ENCODE measurements around the gene FGF4.

Gene FGF4

DNA sequence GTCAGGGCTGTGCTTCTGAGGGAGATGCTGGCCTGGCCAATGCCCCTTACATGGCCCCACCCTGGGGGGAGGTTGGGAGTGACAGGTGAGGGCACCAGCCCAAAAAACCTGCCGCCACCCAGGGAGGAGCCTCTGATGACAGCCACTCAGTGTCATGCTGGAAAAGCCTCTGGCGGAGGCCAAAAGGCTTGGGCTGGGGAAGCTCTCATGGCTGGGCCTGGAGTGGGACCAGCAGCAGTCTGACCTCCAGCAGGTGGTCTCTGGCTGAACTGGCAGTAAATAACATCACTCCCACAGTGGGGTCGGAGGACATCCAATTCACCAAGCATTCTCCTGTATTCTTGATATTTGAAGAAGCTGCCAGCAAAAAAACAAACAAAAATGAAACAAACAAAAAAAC lies 24.0 kb upstream of the FGF4 start:
- no peak overlapping the region for H3K4me3 Mint-ChIP-seq
- H3K27me3 Mint-ChIP-seq, result no peaks in the 10 kb centered on the region
- ATAC-seq (no peak), DNase-seq (no peak)
- no peaks in the 10 kb centered on the region for H3K36me3 Mint-ChIP-seq (ENCODE audit: low read depth)
- no peaks in the 10 kb centered on the region for H3K4me1 Mint-ChIP-seq
- H3K27ac Mint-ChIP-seq, result no peak overlapping the region
- H3K9me3 Mint-ChIP-seq, result no peaks in the 10 kb centered on the region

- no peaks in the 10 kb centered on the region for H3K4me1 Mint-ChIP-seq
- no peaks in the 10 kb centered on the region for H3K27me3 Mint-ChIP-seq
- H3K27ac Mint-ChIP-seq, result no peak overlapping the region
- H3K36me3 Mint-ChIP-seq (ENCODE audit: low read depth), result no peaks in the 10 kb centered on the region
- no peak for ATAC-seq
- no peaks in the 10 kb centered on the region for H3K9me3 Mint-ChIP-seq
- no peak for DNase-seq
- H3K4me3 Mint-ChIP-seq, result no peak overlapping the region
These were observed 22.8 kb upstream of the FGF4 start for GRCh38 chr11:69797737-69798528.

GRCh38 chr11:69797156-69797555 lies 22.0 kb upstream of the FGF4 start:
- Mint-ChIP-seq H3K9me3 (no peaks in the 10 kb centered on the region), H3K4me1 (no peaks in the 10 kb centered on the region), H3K36me3 (ENCODE audit: low read depth) (no peaks in the 10 kb centered on the region), H3K27me3 (no peaks in the 10 kb centered on the region), H3K27ac (no peak overlapping the region), H3K4me3 (no peak overlapping the region)
- DNase-seq (no peak), ATAC-seq (no peak)

- H3K36me3 Mint-ChIP-seq (ENCODE audit: low read depth), result no peaks in the 10 kb centered on the region
These were observed 20.9 kb upstream of the FGF4 start for GRCh38 chr11:69796063-69796462.

DNA sequence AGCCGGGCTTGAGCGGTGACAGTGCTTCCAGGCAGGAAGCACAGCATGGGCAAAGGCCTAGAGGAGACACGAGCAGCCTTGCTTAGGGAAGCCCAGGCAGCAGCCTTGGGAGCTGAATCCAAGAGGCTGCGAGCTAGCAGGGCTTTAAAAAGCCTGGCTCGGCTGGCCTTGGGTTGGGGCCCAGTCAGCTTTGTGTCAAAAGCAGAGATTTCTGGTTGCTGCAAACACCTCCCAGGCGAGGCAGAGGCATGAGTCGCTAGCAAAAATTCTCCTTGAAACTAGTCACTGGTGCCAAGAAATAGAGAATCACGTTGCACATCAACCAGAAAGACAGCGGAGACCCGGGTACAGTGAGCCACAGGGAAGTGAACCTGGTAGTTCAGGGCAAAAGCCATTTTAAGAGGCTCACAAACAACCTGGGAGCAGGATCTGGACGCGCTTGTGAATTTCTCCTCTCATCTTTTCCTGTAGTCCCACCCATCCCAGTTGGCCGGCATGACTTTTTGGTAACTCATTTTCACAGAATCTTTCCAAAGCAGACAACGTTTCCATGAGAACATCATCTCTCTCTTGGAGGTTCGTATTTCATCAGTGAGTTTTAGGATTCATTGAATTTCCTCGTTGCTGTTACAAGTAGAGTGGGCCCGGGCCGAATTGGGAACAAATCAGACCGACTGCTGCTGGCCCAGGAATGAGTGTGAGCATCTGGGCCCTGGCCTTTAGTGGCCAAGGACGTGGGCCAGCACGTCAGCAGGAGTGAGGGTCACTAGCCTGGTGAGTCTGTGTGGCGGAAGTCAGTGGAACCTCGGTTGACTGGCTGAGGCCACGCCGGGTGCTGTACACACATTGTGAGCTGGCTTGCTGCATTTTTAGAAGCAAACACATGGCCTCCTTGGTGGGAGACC lies 16.4 kb upstream of the FGF4 start:
- no peak for DNase-seq
- ATAC-seq, result no peak
- Mint-ChIP-seq H3K4me3 (no peak overlapping the region), H3K27me3 (no peaks in the 10 kb centered on the region), H3K27ac (no peak overlapping the region), H3K36me3 (ENCODE audit: low read depth) (no peaks in the 10 kb centered on the region), H3K9me3 (no peaks in the 10 kb centered on the region), H3K4me1 (no peaks in the 10 kb centered on the region)

More at GRCh38 chr11:69796063-69796462, 20.9 kb upstream of the FGF4 start:
- Mint-ChIP-seq H3K27me3 (no peaks in the 10 kb centered on the region), H3K4me1 (no peaks in the 10 kb centered on the region), H3K9me3 (no peaks in the 10 kb centered on the region), H3K4me3 (no peak overlapping the region), H3K27ac (no peak overlapping the region)
- ATAC-seq (no peak), DNase-seq (no peak)

GRCh38 chr11:69788956-69789355 lies 13.8 kb upstream of the FGF4 start:
- DNase-seq (no peak), ATAC-seq (no peak)
- Mint-ChIP-seq H3K9me3 (no peaks in the 10 kb centered on the region), H3K4me3 (no peak overlapping the region), H3K27me3 (no peaks in the 10 kb centered on the region), H3K27ac (no peak overlapping the region), H3K36me3 (ENCODE audit: low read depth) (no peaks in the 10 kb centered on the region), H3K4me1 (no peaks in the 10 kb centered on the region)

- H3K4me1 Mint-ChIP-seq, result no peaks in the 10 kb centered on the region
- no peaks in the 10 kb centered on the region for H3K9me3 Mint-ChIP-seq
These were observed 12.8 kb upstream of the FGF4 start for GRCh38 chr11:69787906-69788305.

GRCh38 chr11:69787457-69787856 lies 12.3 kb upstream of the FGF4 start:
- H3K27me3 Mint-ChIP-seq, result no peaks in the 10 kb centered on the region
- ATAC-seq (no peak), DNase-seq (no peak)
- no peaks in the 10 kb centered on the region for H3K4me1 Mint-ChIP-seq
- H3K4me3 Mint-ChIP-seq, result no peak overlapping the region
- no peaks in the 10 kb centered on the region for H3K9me3 Mint-ChIP-seq
- H3K36me3 Mint-ChIP-seq (ENCODE audit: low read depth), result no peaks in the 10 kb centered on the region
- H3K27ac Mint-ChIP-seq, result no peak overlapping the region

More at GRCh38 chr11:69787906-69788305, 12.8 kb upstream of the FGF4 start:
- no peaks in the 10 kb centered on the region for H3K36me3 Mint-ChIP-seq (ENCODE audit: low read depth)
- DNase-seq (no peak), ATAC-seq (no peak)
- H3K27ac Mint-ChIP-seq, result no peak overlapping the region
- H3K27me3 Mint-ChIP-seq, result no peaks in the 10 kb centered on the region
- H3K4me3 Mint-ChIP-seq, result no peak overlapping the region

- Mint-ChIP-seq H3K4me1 (no peaks in the 10 kb centered on the region), H3K27ac (no peak overlapping the region), H3K9me3 (no peaks in the 10 kb centered on the region), H3K27me3 (peaks cover 11% of the 10 kb centered on the region), H3K4me3 (no peak overlapping the region), H3K36me3 (ENCODE audit: low read depth) (no peaks in the 10 kb centered on the region)
- DNase-seq (no peak), ATAC-seq (no peak)
These were observed 6.1 kb upstream of the FGF4 start for GRCh38 chr11:69781241-69781640.

DNA sequence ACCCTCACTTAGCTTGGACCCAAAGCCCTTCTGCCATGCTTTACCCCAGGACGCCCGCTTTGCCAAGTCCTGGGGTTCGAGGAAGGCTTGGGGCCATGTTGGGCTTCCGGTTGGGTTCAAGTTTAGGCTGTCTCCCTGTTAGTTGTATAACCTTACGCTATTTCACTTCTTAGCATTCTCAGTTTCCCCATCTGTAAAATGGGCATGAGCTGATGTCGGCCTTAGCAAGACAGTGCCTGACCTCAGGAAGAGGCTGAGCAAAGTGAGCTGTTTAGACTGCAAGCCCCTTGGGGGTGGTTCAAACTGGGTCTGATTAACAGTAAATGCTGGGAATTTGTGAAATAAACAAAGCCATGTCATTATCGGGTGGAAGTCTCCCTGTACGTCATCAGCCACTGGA lies 3.2 kb upstream of the FGF4 start:
- Mint-ChIP-seq H3K4me3 (no peak overlapping the region), H3K36me3 (ENCODE audit: low read depth) (no peaks in the 10 kb centered on the region), H3K4me1 (no peaks in the 10 kb centered on the region), H3K9me3 (no peaks in the 10 kb centered on the region), H3K27me3 (peaks cover 20% of the 10 kb centered on the region), H3K27ac (no peak overlapping the region)
- no peak for ATAC-seq
- DNase-seq, result no peak

DNA sequence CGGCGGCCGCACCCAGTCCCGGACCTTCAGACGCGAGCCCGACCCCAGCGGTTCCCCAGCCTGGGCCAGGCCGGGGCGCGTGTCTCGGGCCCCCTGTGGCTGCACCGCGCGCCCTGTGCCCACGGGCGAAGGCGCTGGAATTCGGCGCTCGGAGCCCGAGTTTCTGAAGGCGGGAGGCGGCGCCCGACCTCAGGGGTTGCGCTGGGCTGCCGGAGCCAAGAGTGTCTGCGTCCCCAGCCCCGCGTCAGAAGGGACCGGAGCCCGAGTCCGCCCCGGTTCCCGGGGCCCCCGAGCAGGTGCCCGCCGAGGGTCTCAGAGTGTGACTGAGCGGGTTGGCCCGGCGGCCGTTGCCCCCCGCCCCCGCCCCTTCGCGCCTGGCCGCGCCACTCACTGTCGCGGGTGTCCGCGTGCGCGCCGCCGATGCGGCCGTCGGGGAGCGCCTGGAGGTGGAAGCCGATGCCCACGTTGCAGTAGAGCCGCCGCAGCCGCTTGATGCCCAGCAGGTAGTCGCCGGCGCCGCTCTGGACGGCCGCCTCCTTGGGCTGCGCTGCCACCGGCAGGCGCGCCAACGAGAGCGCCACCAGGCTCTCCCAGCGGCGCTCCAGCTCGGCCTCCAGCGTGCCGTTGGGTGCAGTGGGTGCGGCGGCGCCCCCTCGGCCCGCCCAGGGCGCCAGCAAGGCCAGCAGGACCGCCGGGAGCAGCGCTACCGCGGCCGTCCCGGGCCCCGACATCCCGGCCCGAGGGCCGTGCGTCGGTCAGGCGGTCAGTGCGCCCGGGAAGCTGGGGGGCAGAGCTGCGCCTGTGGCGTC lies 583 bp downstream of the FGF4 start:
- H3K27ac Mint-ChIP-seq, result no peak overlapping the region
- H3K36me3 Mint-ChIP-seq (ENCODE audit: low read depth), result no peaks in the 10 kb centered on the region
- DNase-seq (no peak), ATAC-seq (no peak)
- no peak overlapping the region for H3K4me3 Mint-ChIP-seq
- H3K4me1 Mint-ChIP-seq, result no peaks in the 10 kb centered on the region
- peaks cover 38% of the 10 kb centered on the region for H3K27me3 Mint-ChIP-seq
- H3K9me3 Mint-ChIP-seq, result no peaks in the 10 kb centered on the region

GRCh38 chr11:69773626-69774353 lies 1.4 kb downstream of the FGF4 start:
- Mint-ChIP-seq H3K4me3 (no peak overlapping the region), H3K27ac (no peak overlapping the region), H3K9me3 (no peaks in the 10 kb centered on the region), H3K4me1 (no peaks in the 10 kb centered on the region), H3K27me3 (peaks cover 43% of the 10 kb centered on the region), H3K36me3 (ENCODE audit: low read depth) (no peaks in the 10 kb centered on the region)
- ATAC-seq, result no peak
- DNase-seq, result no peak

DNA sequence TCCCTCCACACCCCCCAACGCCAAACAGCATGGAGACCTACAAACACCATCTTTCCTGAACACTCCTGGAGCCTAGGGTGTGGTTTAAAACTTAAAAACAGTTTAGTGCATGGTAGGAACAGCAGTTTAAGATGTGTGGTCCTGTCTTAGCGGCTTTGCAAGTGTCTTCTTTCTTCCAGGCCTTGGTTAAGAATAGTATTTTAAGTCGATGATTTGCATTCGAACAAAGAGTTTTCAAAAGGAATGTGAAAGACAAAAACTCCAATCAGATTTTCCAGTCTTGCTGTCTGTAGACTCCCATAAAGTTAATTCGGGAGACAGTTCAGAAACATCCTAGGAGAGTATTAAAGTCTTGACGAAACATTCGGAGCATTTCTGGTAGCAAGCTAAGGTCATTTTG lies 3.7 kb downstream of the FGF4 start:
- Mint-ChIP-seq H3K27ac (no peak overlapping the region), H3K27me3 (peaks cover 36% of the 10 kb centered on the region), H3K4me3 (no peak overlapping the region), H3K4me1 (no peaks in the 10 kb centered on the region), H3K9me3 (no peaks in the 10 kb centered on the region), H3K36me3 (ENCODE audit: low read depth) (no peaks in the 10 kb centered on the region)
- no peak for DNase-seq
- no peak for ATAC-seq

DNA sequence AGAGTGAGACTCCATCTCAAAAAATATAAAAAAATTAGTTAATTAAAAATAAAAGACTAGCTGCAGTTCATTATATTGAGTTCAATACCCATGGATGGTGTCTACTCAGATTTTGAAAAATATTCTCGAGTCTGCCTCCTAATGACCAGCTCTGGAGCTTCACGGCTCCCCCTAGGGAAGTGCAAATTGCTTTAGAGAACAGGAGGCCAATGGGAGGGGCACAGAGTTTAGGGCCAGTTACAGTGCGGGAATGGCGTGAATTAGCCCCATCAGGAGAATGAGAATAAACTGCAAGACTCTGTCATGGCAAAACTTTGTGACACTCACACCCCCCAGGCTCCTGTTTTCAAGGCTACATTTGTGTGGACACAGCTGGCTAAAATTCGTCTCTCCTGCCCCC lies 4.6 kb downstream of the FGF4 start:
- Mint-ChIP-seq H3K9me3 (no peaks in the 10 kb centered on the region), H3K27me3 (peaks cover 31% of the 10 kb centered on the region), H3K27ac (no peak overlapping the region), H3K4me3 (no peak overlapping the region), H3K4me1 (no peaks in the 10 kb centered on the region), H3K36me3 (ENCODE audit: low read depth) (no peaks in the 10 kb centered on the region)
- DNase-seq (no peak), ATAC-seq (no peak)

Measured in activated naive CD8-positive, alpha-beta T cell treated with anti-CD3 and anti-CD28 coated beads, Interleukin-2, amount 50 U/mL, for 24 hours (primary cell).